ENCODE measurements around the gene NPW. TPM values are rescaled to one million over a fixed set of nuclear protein-coding genes. Genes with fewer than 3 reads are reported as not detected.

The NPW gene
- total and polyA plus RNA-seq, 4 experiments from 2014 or later = not detected

GRCh38 chr16:2005646-2006045 is 13.9 kb upstream of the NPW start:
- CTCF ChIA-PET (ENCODE audit: partially characterized antibody) = interaction anchor here (0.6 to 4.9 kb wide), 3 partner anchors 53 to 142 kb away, joined by 3 to 44 read pairs (median 3); no protein-coding TSS in a partner anchor
- no peak overlapping the region for H3K4me3 ChIP-seq (ENCODE audit: low read length in 2 of 2)
- H3K27ac Mint-ChIP-seq = peak overlapping the region in 1 of 7 donors; percentile 57
- H3K4me3 Mint-ChIP-seq = no peak overlapping the region
- no peak for DNase-seq
- no peaks in the 10 kb centered on the region for H3K9me3 ChIP-seq (ENCODE audit: control insufficient read depth in 1 of 2, low read length in 2 of 2)
- H3K4me1 ChIP-seq (ENCODE audit: insufficient read depth, low read length) = peaks cover 50% of the 10 kb centered on the region
- H3K27me3 Mint-ChIP-seq = no peaks in the 10 kb centered on the region
- intact Hi-C loops (cut with micrococcal nuclease) = loop anchor here (5.0 kb wide), 1 partner anchor 42 kb away; the partner anchor contains the start of genes NTHL1 and TSC2
- peaks cover 23 to 53% (median 34%) of the 10 kb centered on the region in 4 donors for H3K4me1 Mint-ChIP-seq
- H3K36me3 ChIP-seq (ENCODE audit: insufficient read depth, low read length) = peaks cover 27% of the 10 kb centered on the region
- POLR2A ChIA-PET (ENCODE audit: partially characterized antibody) = interaction anchor here (0.6 to 3.8 kb wide), 2 partner anchors 12 to 405 kb away, joined by 3 to 25 read pairs; no protein-coding TSS in a partner anchor
- H3K27me3 ChIP-seq (ENCODE audit: insufficient read depth, low read length) = no peaks in the 10 kb centered on the region
- H3K9me3 Mint-ChIP-seq = no peaks in the 10 kb centered on the region
- no peak overlapping the region for H3K27ac ChIP-seq (ENCODE audit: low read depth, low read length)
- peaks cover 5 to 17% of the 10 kb centered on the region in 2 donors for H3K36me3 Mint-ChIP-seq

GRCh38 chr16:2006317-2006716 is 13.3 kb upstream of the NPW start:
- Histone ChIP-seq H3K27ac (ENCODE audit: low read depth, low read length) (no peak overlapping the region), H3K27me3 (ENCODE audit: insufficient read depth, low read length) (no peaks in the 10 kb centered on the region), H3K36me3 (ENCODE audit: insufficient read depth, low read length) (peaks cover 22% of the 10 kb centered on the region), H3K4me1 (ENCODE audit: insufficient read depth, low read length) (peaks cover 51% of the 10 kb centered on the region), H3K4me3 (ENCODE audit: low read length in 2 of 2) (no peak overlapping the region), H3K9me3 (ENCODE audit: control insufficient read depth in 1 of 2, low read length in 2 of 2) (no peaks in the 10 kb centered on the region)
- Mint-ChIP-seq H3K4me3 (peak overlapping the region in 1 of 8 donors; percentile 57), H3K27ac (peak overlapping the region in 3 of 7 donors; percentile 38 to 57 (median 57)), H3K4me1 (peaks cover 23 to 53% (median 34%) of the 10 kb centered on the region in 4 donors), H3K27me3 (no peaks in the 10 kb centered on the region), H3K36me3 (peaks cover 0 to 13% of the 10 kb centered on the region in 2 donors), H3K9me3 (no peaks in the 10 kb centered on the region)
- POLR2A ChIA-PET (ENCODE audit: partially characterized antibody) = interaction anchor here (3.8 kb wide), 1 partner anchor 13 kb away, joined by 25 read pairs; no protein-coding TSS in a partner anchor
- intact Hi-C loops (cut with micrococcal nuclease) = loop anchor here (5.0 kb wide), 1 partner anchor 41 kb away; the partner anchor contains the start of genes NTHL1 and TSC2
- CTCF ChIA-PET (ENCODE audit: partially characterized antibody) = interaction anchor here (4.9 kb wide), 1 partner anchor 134 kb away, joined by 44 read pairs; no protein-coding TSS in a partner anchor
- DNase-seq = no peak

- H3K9me3 Mint-ChIP-seq = no peaks in the 10 kb centered on the region
- H3K4me1 Mint-ChIP-seq = peaks cover 23 to 53% (median 34%) of the 10 kb centered on the region in 4 donors
- Histone ChIP-seq H3K27ac (ENCODE audit: low read depth, low read length) (peak overlapping the region; percentile 89), H3K9me3 (ENCODE audit: control insufficient read depth in 1 of 2, low read length in 2 of 2) (no peaks in the 10 kb centered on the region), H3K4me1 (ENCODE audit: insufficient read depth, low read length) (peaks cover 51% of the 10 kb centered on the region), H3K27me3 (ENCODE audit: insufficient read depth, low read length) (no peaks in the 10 kb centered on the region), H3K36me3 (ENCODE audit: insufficient read depth, low read length) (peaks cover 14% of the 10 kb centered on the region), H3K4me3 (ENCODE audit: low read length in 2 of 2) (no peak overlapping the region)
- CTCF ChIA-PET (ENCODE audit: partially characterized antibody) = interaction anchor here (1.7 to 2.0 kb wide), 2 partner anchors 15 to 133 kb away, joined by 6 to 11 read pairs; no protein-coding TSS in a partner anchor
- intact Hi-C loops (cut with micrococcal nuclease) = loop anchor here (5.0 kb wide), 1 partner anchor 40 kb away; the partner anchor contains the start of genes NTHL1 and TSC2
- DNase-seq = no peak
- peak overlapping the region; percentile 70 to 90 (median 85) for H3K4me3 Mint-ChIP-seq
- POLR2A ChIA-PET (ENCODE audit: partially characterized antibody) = interaction anchor here (0.6 to 3.0 kb wide), 6 partner anchors 16 to 180 kb away, joined by 3 to 29 read pairs (median 11); partner anchors contain the start of genes FAHD1, HAGH, RPS2 and SYNGR3
- peak overlapping the region in 6 of 7 donors; percentile 84 to 93 (median 90) for H3K27ac Mint-ChIP-seq
- H3K27me3 Mint-ChIP-seq = no peaks in the 10 kb centered on the region
- H3K36me3 Mint-ChIP-seq = peaks cover 0 to 10% of the 10 kb centered on the region in 2 donors
Measured at GRCh38 chr16:2007081-2007836, 12.3 kb upstream of the NPW start.

- Mint-ChIP-seq H3K4me1 (peaks cover 23 to 53% (median 34%) of the 10 kb centered on the region in 4 donors), H3K9me3 (no peaks in the 10 kb centered on the region), H3K36me3 (peaks cover 0 to 7% of the 10 kb centered on the region in 2 donors), H3K4me3 (peak overlapping the region; percentile 79 to 90 (median 85)), H3K27ac (peak overlapping the region; percentile 84 to 93 (median 90)), H3K27me3 (no peaks in the 10 kb centered on the region)
- Histone ChIP-seq H3K36me3 (ENCODE audit: insufficient read depth, low read length) (peaks cover 5% of the 10 kb centered on the region), H3K27me3 (ENCODE audit: insufficient read depth, low read length) (no peaks in the 10 kb centered on the region), H3K27ac (ENCODE audit: low read depth, low read length) (peak overlapping the region; percentile 89), H3K4me1 (ENCODE audit: insufficient read depth, low read length) (peaks cover 51% of the 10 kb centered on the region), H3K9me3 (ENCODE audit: control insufficient read depth in 1 of 2, low read length in 2 of 2) (no peaks in the 10 kb centered on the region), H3K4me3 (ENCODE audit: low read length in 2 of 2) (peak overlapping the region; percentile 61 to 72)
- intact Hi-C loops (cut with micrococcal nuclease) = loop anchor here (5.0 kb wide), 1 partner anchor 39 kb away; the partner anchor contains the start of genes NTHL1 and TSC2
- ChIA-PET POLR2A (ENCODE audit: partially characterized antibody) (interaction anchor here (0.6 to 3.0 kb wide), 8 partner anchors 12 to 181 kb away, joined by 3 to 29 read pairs (median 7); partner anchors contain the start of genes FAHD1, HAGH, RPS2 and SYNGR3), CTCF (ENCODE audit: partially characterized antibody) (interaction anchor here (1.7 to 2.0 kb wide), 2 partner anchors 14 to 132 kb away, joined by 6 to 11 read pairs; no protein-coding TSS in a partner anchor)
- DNase-seq = peak in 1 of 5 donors; percentile 58
Measured at GRCh38 chr16:2008009-2008526, 11.5 kb upstream of the NPW start.

- intact Hi-C loops (cut with micrococcal nuclease) = loop anchor here (1.0 to 5.0 kb wide), 2 partner anchors 16 to 39 kb away; partner anchors contain the start of genes NTHL1 and TSC2
Measured at GRCh38 chr16:2008631-2009163, 10.9 kb upstream of the NPW start.

GRCh38 chr16:2009164-2009711 is 10.3 kb upstream of the NPW start:
- peaks cover 0 to 7% of the 10 kb centered on the region in 2 donors for H3K36me3 Mint-ChIP-seq
- Histone ChIP-seq H3K4me3 (ENCODE audit: low read length in 2 of 2) (peak overlapping the region; percentile 61 to 72), H3K27ac (ENCODE audit: low read depth, low read length) (peak overlapping the region; percentile 89), H3K9me3 (ENCODE audit: control insufficient read depth in 1 of 2, low read length in 2 of 2) (no peaks in the 10 kb centered on the region), H3K4me1 (ENCODE audit: insufficient read depth, low read length) (peaks cover 42% of the 10 kb centered on the region), H3K36me3 (ENCODE audit: insufficient read depth, low read length) (no peaks in the 10 kb centered on the region), H3K27me3 (ENCODE audit: insufficient read depth, low read length) (no peaks in the 10 kb centered on the region)
- peak overlapping the region; percentile 79 to 90 (median 85) for H3K4me3 Mint-ChIP-seq
- no peaks in the 10 kb centered on the region for H3K9me3 Mint-ChIP-seq
- peak in 1 of 5 donors; percentile 18 for DNase-seq
- H3K4me1 Mint-ChIP-seq = peaks cover 23 to 45% (median 34%) of the 10 kb centered on the region in 4 donors
- peak overlapping the region; percentile 83 to 93 (median 89) for H3K27ac Mint-ChIP-seq
- POLR2A ChIA-PET (ENCODE audit: partially characterized antibody) = interaction anchor here (0.6 to 3.0 kb wide), 12 partner anchors 18 to 465 kb away, joined by 3 to 29 read pairs (median 4); partner anchors contain the start of genes MSRB1, PKD1, RPS2 and SYNGR3
- no peaks in the 10 kb centered on the region for H3K27me3 Mint-ChIP-seq
- intact Hi-C loops (cut with micrococcal nuclease) = loop anchor here (1.0 to 5.0 kb wide), 2 partner anchors 17 to 38 kb away; partner anchors contain the start of genes NTHL1 and TSC2
- CTCF ChIA-PET (ENCODE audit: partially characterized antibody) = interaction anchor here (1.7 to 2.0 kb wide), 2 partner anchors 13 to 131 kb away, joined by 6 to 11 read pairs; no protein-coding TSS in a partner anchor

More at GRCh38 chr16:2008631-2009163, 10.9 kb upstream of the NPW start:
- peaks cover 0 to 7% of the 10 kb centered on the region in 2 donors for H3K36me3 Mint-ChIP-seq
- no peaks in the 10 kb centered on the region for H3K36me3 ChIP-seq (ENCODE audit: insufficient read depth, low read length)
- CTCF ChIA-PET (ENCODE audit: partially characterized antibody) = interaction anchor here (1.7 to 2.0 kb wide), 2 partner anchors 14 to 131 kb away, joined by 6 to 11 read pairs; no protein-coding TSS in a partner anchor
- H3K4me1 ChIP-seq (ENCODE audit: insufficient read depth, low read length) = peaks cover 48% of the 10 kb centered on the region
- H3K27ac ChIP-seq (ENCODE audit: low read depth, low read length) = peak overlapping the region; percentile 89
- peak overlapping the region; percentile 79 to 90 (median 85) for H3K4me3 Mint-ChIP-seq
- H3K4me1 Mint-ChIP-seq = peaks cover 23 to 51% (median 34%) of the 10 kb centered on the region in 4 donors
- H3K27ac Mint-ChIP-seq = peak overlapping the region; percentile 83 to 93 (median 89)
- H3K27me3 Mint-ChIP-seq = no peaks in the 10 kb centered on the region
- H3K9me3 Mint-ChIP-seq = no peaks in the 10 kb centered on the region
- H3K9me3 ChIP-seq (ENCODE audit: control insufficient read depth in 1 of 2, low read length in 2 of 2) = no peaks in the 10 kb centered on the region
- DNase-seq = peak in 1 of 5 donors; percentile 24
- H3K27me3 ChIP-seq (ENCODE audit: insufficient read depth, low read length) = no peaks in the 10 kb centered on the region
- peak overlapping the region; percentile 61 to 72 for H3K4me3 ChIP-seq (ENCODE audit: low read length in 2 of 2)
- POLR2A ChIA-PET (ENCODE audit: partially characterized antibody) = interaction anchor here (0.6 to 3.0 kb wide), 12 partner anchors 13 to 182 kb away, joined by 3 to 29 read pairs (median 4); partner anchors contain the start of genes FAHD1, HAGH, MSRB1 and PKD1
